Stimulated activated CD4-positive, alpha-beta T cell treated with anti-CD3 and anti-CD28 coated beads, Interleukin-15, amount 100 ng/mL, for 1 hour (primary cell): ENCODE measurements around the gene H19.

Source experiments
- DNase-seq, 2 donors: peaks; one replicate each; pipeline ENCODE4 v3.0.0-alpha.2; 2020; ENCODE audit warnings: low read depth in 1 of 2, low spot score in 1 of 2

The H19 gene

GRCh38 chr11:1983601-1983961 lies 14.1 kb downstream of the H19 start:
- DNase-seq, result no peak

GRCh38 chr11:1982873-1983600 lies 14.6 kb downstream of the H19 start:
- no peak for DNase-seq

- no peak for DNase-seq
Measured at GRCh38 chr11:1979607-1980006, 18.0 kb downstream of the H19 start.

- DNase-seq, result no peak
Measured at GRCh38 chr11:1978720-1979473, 18.7 kb downstream of the H19 start.

GRCh38 chr11:1975185-1975584 lies 22.5 kb downstream of the H19 start:
- no peak for DNase-seq

- DNase-seq, result no peak
Measured at GRCh38 chr11:1970956-1971355, 26.7 kb downstream of the H19 start.

GRCh38 chr11:1969776-1970175 lies 27.9 kb downstream of the H19 start:
- DNase-seq, result no peak

GRCh38 chr11:1969035-1969434 lies 28.6 kb downstream of the H19 start:
- no peak for DNase-seq

- no peak for DNase-seq
Measured at GRCh38 chr11:1968454-1969002, 29.1 kb downstream of the H19 start.

- DNase-seq, result no peak
Measured at GRCh38 chr11:1967641-1968225, 29.9 kb downstream of the H19 start.

- DNase-seq, result no peak
Measured at GRCh38 chr11:1966531-1966930, 31.1 kb downstream of the H19 start.

GRCh38 chr11:1964955-1965354 lies 32.7 kb downstream of the H19 start:
- DNase-seq, result no peak

GRCh38 chr11:1964348-1964747 lies 33.3 kb downstream of the H19 start:
- no peak for DNase-seq

- DNase-seq, result no peak
Measured at GRCh38 chr11:1963864-1964263, 33.8 kb downstream of the H19 start.

- DNase-seq, result no peak
Measured at GRCh38 chr11:1959786-1960185, 37.9 kb downstream of the H19 start.

GRCh38 chr11:1958367-1958766 lies 39.3 kb downstream of the H19 start:
- no peak for DNase-seq

- DNase-seq, result no peak
Measured at GRCh38 chr11:1953489-1954266, 44.0 kb downstream of the H19 start.

GRCh38 chr11:1952806-1953482 lies 44.7 kb downstream of the H19 start:
- DNase-seq, result no peak

- DNase-seq, result no peak
Measured at GRCh38 chr11:1949922-1950321, 47.7 kb downstream of the H19 start.

GRCh38 chr11:1949302-1949701 lies 48.3 kb downstream of the H19 start:
- DNase-seq, result no peak

- no peak for DNase-seq
Measured at GRCh38 chr11:1948389-1948788, 49.3 kb downstream of the H19 start.
